OCI-LY7 (cell line): ENCODE measurements around the gene ZNF800. TPM values are rescaled to one million over a fixed set of nuclear protein-coding genes. Genes with fewer than 3 reads are reported as not detected.
A peak's percentile ranks its signal among the peaks of the same experiment; 100 is the strongest.

ENCODE experiments used
- BruUV-seq: library from RNA; stranded (reverse); fragments of 400-500 nt; replicated peaks from 2 replicates; lab custom pipeline; 2021; lab: Mats Ljungman, UMichigan
- CTCF ChIA-PET: fragments of 300-600 bp; sonication (Branson Sonifier 250); formaldehyde crosslinking; loops from one replicate; lab custom pipeline; 2022; ENCODE audit warnings: antibody characterized with exemption; ENCODE audit not compliant: unreplicated experiment; lab: Charles Lee
- POLR2A ChIA-PET: fragments of 300-600 bp; sonication (Branson Sonifier 250); formaldehyde crosslinking; loops from one replicate; lab custom pipeline; 2022; ENCODE audit warnings: antibody characterized with exemption; lab: Charles Lee
- DNase-seq: peaks from one replicate; pipeline ENCODE4 v3.0.0-alpha.2; 2015; ENCODE audit warnings: low spot score
- H2AFZ ChIP-seq: fragments of 200-600 bp; sonication (generic), shearing (Covaris generic); 2 replicates; pipeline ENCODE4 v1.6.1; 2014; ENCODE audit warnings: mild to moderate bottlenecking, antibody characterized with exemption, low read length, moderate library complexity
- H3K27ac ChIP-seq: fragments of 200-600 bp; sonication (generic); 2 replicates; pipeline ENCODE4 v1.5.1; 2014; ENCODE audit warnings: mixed run types, low read depth, mild to moderate bottlenecking, moderate library complexity, low read length, inconsistent platforms; ENCODE audit not compliant: poor library complexity, severe bottlenecking
- H3K36me3 ChIP-seq: fragments of 200-600 bp; sonication (generic); 2 replicates; pipeline ENCODE4 v1.6.1; 2014; ENCODE audit warnings: mild to moderate bottlenecking, antibody characterized with exemption, low read length, moderate library complexity, mixed read lengths; ENCODE audit not compliant: insufficient read depth
- H3K4me1 ChIP-seq: fragments of 200-600 bp; sonication (generic); 2 replicates; pipeline ENCODE4 v1.5.1; 2014; ENCODE audit warnings: mild to moderate bottlenecking, low read length; ENCODE audit not compliant: insufficient read depth, poor library complexity, severe bottlenecking
- H3K4me2 ChIP-seq: fragments of 200-600 bp; sonication (generic); 2 replicates; pipeline ENCODE4 v1.6.1; 2014; ENCODE audit warnings: mild to moderate bottlenecking, low read length
- H3K4me3 ChIP-seq: fragments of 200-600 bp; sonication (generic); 2 replicates; pipeline ENCODE4 v1.5.1; 2014; ENCODE audit warnings: mild to moderate bottlenecking, low read depth, low read length; ENCODE audit not compliant: poor library complexity, severe bottlenecking
- H3K79me2 ChIP-seq: fragments of 200-600 bp; sonication (generic); 2 replicates; pipeline ENCODE4 v1.6.1; 2016; ENCODE audit warnings: low read depth, mild to moderate bottlenecking, low read length, moderate library complexity, mixed read lengths; ENCODE audit not compliant: insufficient read depth
- H3K9me2 ChIP-seq: fragments of 200-600 bp; sonication (generic); 2 replicates; pipeline ENCODE4 v1.6.1; 2016; ENCODE audit warnings: mild to moderate bottlenecking, low read length, mixed read lengths; ENCODE audit not compliant: insufficient read depth
- H3K9me3 ChIP-seq: fragments of 200-600 bp; sonication (generic); 2 replicates; pipeline ENCODE4 v1.6.1; 2014; ENCODE audit warnings: mild to moderate bottlenecking, mixed run types, low read length, mixed read lengths
- H4K20me1 ChIP-seq: fragments of 200-600 bp; sonication (generic); 2 replicates; pipeline ENCODE4 v1.6.1; 2014; ENCODE audit warnings: mild to moderate bottlenecking, antibody characterized with exemption, low read length, moderate library complexity, mixed read lengths; ENCODE audit not compliant: insufficient read depth
- EZH2phosphoT487 ChIP-seq: fragments of 200-600 bp; sonication (generic); IDR thresholded peaks from 2 replicates; pipeline ENCODE4 v1.6.1; 2018; ENCODE audit warnings: low read depth, borderline replicate concordance, mild to moderate bottlenecking, mixed run types, antibody characterized with exemption, low read length, moderate library complexity, mixed read lengths
- intact Hi-C: fragments of 100-400 bp; cut with micrococcal nuclease; formaldehyde crosslinking; loops from one replicate; pipeline ENCODE4 v1.10.0; 2022; ENCODE audit not compliant: unreplicated experiment
- total RNA-seq, 2 experiments: library from RNA; depleted of rRNA in 1 of 2; stranded (reverse); fragments of >200 nt in 1 of 2; shearing (Covaris generic) in 1 of 2; gene quantifications; 2 replicates each; pipeline ENCODE4 v1.2.3, GENCODE V29; 2014 to 2022
- TF ChIP-seq, protein P1 (sequence below): fragments of 200-600 bp; sonication (generic); conservative IDR thresholded peaks from 2 replicates; pipeline ENCODE4 v1.5.1; 2014; ENCODE audit warnings: mild to moderate bottlenecking, antibody characterized with exemption, low read length, moderate library complexity, mixed read lengths

ZNF800 gene
- total RNA-seq, 2 experiments from 2014 or later, result 23.9 to 42.2 TPM

DNA sequence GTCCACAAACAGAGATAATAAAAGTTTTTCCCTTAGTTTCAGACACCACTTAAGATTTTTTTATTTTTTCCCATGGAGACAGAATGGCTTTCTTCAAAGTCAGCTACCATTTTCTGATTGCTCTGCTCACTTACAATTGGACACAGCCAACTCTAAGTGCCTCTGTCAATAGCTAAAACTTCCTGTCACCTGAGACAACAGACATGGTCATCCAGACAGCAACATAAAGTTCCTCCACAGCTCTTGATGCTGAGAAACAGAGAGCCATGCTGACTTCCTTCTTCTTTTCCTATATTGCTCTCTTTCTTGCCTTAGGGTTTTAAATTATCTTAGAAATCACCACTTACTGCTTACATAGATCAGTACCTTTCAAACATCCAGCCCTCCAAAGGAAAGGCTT, 12.0 kb downstream of the ZNF800 start:
- no peak for TF ChIP-seq EZH2phosphoT487
- TF ChIP-seq, protein P1, sequence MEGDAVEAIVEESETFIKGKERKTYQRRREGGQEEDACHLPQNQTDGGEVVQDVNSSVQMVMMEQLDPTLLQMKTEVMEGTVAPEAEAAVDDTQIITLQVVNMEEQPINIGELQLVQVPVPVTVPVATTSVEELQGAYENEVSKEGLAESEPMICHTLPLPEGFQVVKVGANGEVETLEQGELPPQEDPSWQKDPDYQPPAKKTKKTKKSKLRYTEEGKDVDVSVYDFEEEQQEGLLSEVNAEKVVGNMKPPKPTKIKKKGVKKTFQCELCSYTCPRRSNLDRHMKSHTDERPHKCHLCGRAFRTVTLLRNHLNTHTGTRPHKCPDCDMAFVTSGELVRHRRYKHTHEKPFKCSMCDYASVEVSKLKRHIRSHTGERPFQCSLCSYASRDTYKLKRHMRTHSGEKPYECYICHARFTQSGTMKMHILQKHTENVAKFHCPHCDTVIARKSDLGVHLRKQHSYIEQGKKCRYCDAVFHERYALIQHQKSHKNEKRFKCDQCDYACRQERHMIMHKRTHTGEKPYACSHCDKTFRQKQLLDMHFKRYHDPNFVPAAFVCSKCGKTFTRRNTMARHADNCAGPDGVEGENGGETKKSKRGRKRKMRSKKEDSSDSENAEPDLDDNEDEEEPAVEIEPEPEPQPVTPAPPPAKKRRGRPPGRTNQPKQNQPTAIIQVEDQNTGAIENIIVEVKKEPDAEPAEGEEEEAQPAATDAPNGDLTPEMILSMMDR, result no peak
- Histone ChIP-seq H3K27ac (no peak overlapping the region), H2AFZ (no peak overlapping the region), H3K4me2 (no peak overlapping the region), H3K9me3 (no peaks in the 10 kb centered on the region), H3K79me2 (peaks cover 97% of the 10 kb centered on the region), H4K20me1 (peaks cover 58% of the 10 kb centered on the region), H3K4me1 (peaks cover 10% of the 10 kb centered on the region), H3K9me2 (no peaks in the 10 kb centered on the region), H3K4me3 (no peak overlapping the region), H3K36me3 (peaks cover 90% of the 10 kb centered on the region)
- BruUV-seq, result no TSS peak
- ChIA-PET CTCF (no interaction called here), POLR2A (interaction anchor here (3.3 to 3.8 kb wide), 2 partner anchors 11 kb away, joined by 15 to 17 read pairs; partner anchors contain the start of gene ZNF800)
- intact Hi-C loops, result no loop called here
- peak; percentile 13 for DNase-seq

DNA sequence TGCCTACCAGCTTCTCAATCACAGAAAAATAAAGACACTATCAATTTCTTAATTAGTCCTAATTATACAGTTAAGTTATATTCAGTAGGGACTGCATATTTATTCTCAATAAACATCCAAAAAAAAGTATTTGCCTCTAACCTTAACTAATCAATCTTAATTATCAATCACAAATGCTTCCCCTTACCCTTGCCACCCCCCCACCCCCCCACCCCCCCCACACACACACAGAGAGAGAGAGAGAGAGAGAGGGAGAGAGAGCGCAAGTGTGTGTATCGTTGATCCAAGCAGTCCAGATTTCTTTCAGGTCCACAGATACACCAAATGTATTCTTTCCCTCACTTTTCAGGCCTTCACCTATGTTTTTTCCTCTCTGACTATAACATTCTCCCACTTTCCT, 12.9 kb downstream of the ZNF800 start:
- no peaks in the 10 kb centered on the region for H3K9me2 ChIP-seq
- POLR2A ChIA-PET, result interaction anchor here (3.3 to 3.8 kb wide), 2 partner anchors 11 to 12 kb away, joined by 15 to 17 read pairs; partner anchors contain the start of gene ZNF800
- H3K9me3 ChIP-seq, result no peaks in the 10 kb centered on the region
- BruUV-seq, result no TSS peak
- peaks cover 55% of the 10 kb centered on the region for H4K20me1 ChIP-seq
- DNase-seq, result no peak
- H3K4me2 ChIP-seq, result no peak overlapping the region
- H2AFZ ChIP-seq, result no peak overlapping the region
- CTCF ChIA-PET, result no interaction called here
- peaks cover 97% of the 10 kb centered on the region for H3K79me2 ChIP-seq
- intact Hi-C loops, result no loop called here
- no peak overlapping the region for H3K27ac ChIP-seq
- H3K4me3 ChIP-seq, result no peak overlapping the region
- TF ChIP-seq EZH2phosphoT487, result no peak
- TF ChIP-seq, protein P1, result no peak
- peaks cover 90% of the 10 kb centered on the region for H3K36me3 ChIP-seq
- peaks cover 10% of the 10 kb centered on the region for H3K4me1 ChIP-seq

DNA sequence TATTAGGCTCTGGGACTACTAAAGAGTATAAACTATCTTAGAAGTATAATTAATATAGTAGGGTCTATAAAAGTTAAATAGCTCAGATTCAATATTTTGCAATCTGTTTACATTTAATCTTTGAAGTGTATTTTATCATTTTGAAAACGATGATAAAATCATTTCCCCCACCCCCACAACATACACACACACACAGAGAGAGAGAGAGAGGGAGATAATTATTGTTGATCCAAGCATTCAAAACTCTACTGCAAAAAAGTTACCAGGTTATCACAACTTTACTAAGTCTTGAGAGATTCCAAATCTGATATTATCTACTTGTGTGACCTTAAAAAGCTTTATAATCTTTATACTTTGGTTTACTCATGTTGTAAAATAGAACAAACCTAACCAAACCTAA, 14.0 kb downstream of the ZNF800 start:
- CTCF ChIA-PET, result interaction anchor here (1.3 kb wide), 1 partner anchor 9 kb away, joined by 4 read pairs; no protein-coding TSS in a partner anchor

More for the DNA sequence above, 14.0 kb downstream of the ZNF800 start:
- Histone ChIP-seq H3K4me2 (no peak overlapping the region), H3K9me3 (no peaks in the 10 kb centered on the region), H4K20me1 (peaks cover 59% of the 10 kb centered on the region), H2AFZ (no peak overlapping the region), H3K4me1 (peaks cover 10% of the 10 kb centered on the region), H3K36me3 (peaks cover 95% of the 10 kb centered on the region), H3K9me2 (no peaks in the 10 kb centered on the region), H3K27ac (no peak overlapping the region), H3K4me3 (no peak overlapping the region), H3K79me2 (peaks cover 91% of the 10 kb centered on the region)
- POLR2A ChIA-PET, result interaction anchor here (0.6 to 3.8 kb wide), 5 partner anchors 10 to 102 kb away, joined by 4 to 17 read pairs (median 6); partner anchors contain the start of gene ZNF800
- intact Hi-C loops, result no loop called here
- no peak for DNase-seq
- no TSS peak for BruUV-seq
- no peak for TF ChIP-seq EZH2phosphoT487
- TF ChIP-seq, protein P1, result no peak
